GM19351 (cell line): ENCODE results near the gene FRMD4A.

ENCODE experiments used
- ATAC-seq: cut with Tn5 transposase; IDR thresholded peaks from one replicate; pipeline ENCODE4 v1.9.1; 2021; ENCODE audit warnings: mild to moderate bottlenecking, moderate library complexity; ENCODE audit not compliant: unreplicated experiment

Gene FRMD4A

GRCh38 chr10:13739183-13739582, 591.5 kb downstream of the FRMD4A start:
- ATAC-seq = no peak

- ATAC-seq = no peak
Observed at GRCh38 chr10:13736506-13736905, 594.2 kb downstream of the FRMD4A start.

GRCh38 chr10:13734151-13734550, 596.6 kb downstream of the FRMD4A start:
- ATAC-seq = no peak

- no peak for ATAC-seq
Observed at GRCh38 chr10:13733071-13733470, 597.7 kb downstream of the FRMD4A start.

- ATAC-seq = no peak
Observed at GRCh38 chr10:13732465-13732881, 598.3 kb downstream of the FRMD4A start.

- ATAC-seq = no peak
Observed at GRCh38 chr10:13731799-13732198, 598.9 kb downstream of the FRMD4A start.

GRCh38 chr10:13730956-13731355, 599.8 kb downstream of the FRMD4A start:
- no peak for ATAC-seq

GRCh38 chr10:13730306-13730652, 600.4 kb downstream of the FRMD4A start:
- no peak for ATAC-seq

GRCh38 chr10:13729586-13730305, 601.0 kb downstream of the FRMD4A start:
- ATAC-seq = no peak

- no peak for ATAC-seq
Observed at GRCh38 chr10:13728898-13729535, 601.7 kb downstream of the FRMD4A start.

- ATAC-seq = no peak
Observed at GRCh38 chr10:13725594-13725993, 605.1 kb downstream of the FRMD4A start.

- ATAC-seq = no peak
Observed at GRCh38 chr10:13724484-13724883, 606.2 kb downstream of the FRMD4A start.

GRCh38 chr10:13722747-13723653, 607.7 kb downstream of the FRMD4A start:
- ATAC-seq = no peak

GRCh38 chr10:13721486-13721885, 609.2 kb downstream of the FRMD4A start:
- ATAC-seq = no peak

- ATAC-seq = no peak
Observed at GRCh38 chr10:13720699-13721098, 610.0 kb downstream of the FRMD4A start.

- ATAC-seq = no peak
Observed at GRCh38 chr10:13719425-13719824, 611.3 kb downstream of the FRMD4A start.

GRCh38 chr10:13718820-13719219, 611.9 kb downstream of the FRMD4A start:
- ATAC-seq = no peak

- ATAC-seq = no peak
Observed at GRCh38 chr10:13717936-13718772, 612.6 kb downstream of the FRMD4A start.

- no peak for ATAC-seq
Observed at GRCh38 chr10:13717571-13717935, 613.2 kb downstream of the FRMD4A start.

GRCh38 chr10:13716081-13717071, 614.3 kb downstream of the FRMD4A start:
- no peak for ATAC-seq
